ENCODE results near the gene PLD1.
A peak's percentile ranks its signal among the peaks of the same experiment; 100 is the strongest.
"Not testable (repeated sequence)": the region's sequence is repeated elsewhere in the genome, so short reads cannot be mapped to it uniquely, and the experiment has no call there.

The PLD1 gene

DNA sequence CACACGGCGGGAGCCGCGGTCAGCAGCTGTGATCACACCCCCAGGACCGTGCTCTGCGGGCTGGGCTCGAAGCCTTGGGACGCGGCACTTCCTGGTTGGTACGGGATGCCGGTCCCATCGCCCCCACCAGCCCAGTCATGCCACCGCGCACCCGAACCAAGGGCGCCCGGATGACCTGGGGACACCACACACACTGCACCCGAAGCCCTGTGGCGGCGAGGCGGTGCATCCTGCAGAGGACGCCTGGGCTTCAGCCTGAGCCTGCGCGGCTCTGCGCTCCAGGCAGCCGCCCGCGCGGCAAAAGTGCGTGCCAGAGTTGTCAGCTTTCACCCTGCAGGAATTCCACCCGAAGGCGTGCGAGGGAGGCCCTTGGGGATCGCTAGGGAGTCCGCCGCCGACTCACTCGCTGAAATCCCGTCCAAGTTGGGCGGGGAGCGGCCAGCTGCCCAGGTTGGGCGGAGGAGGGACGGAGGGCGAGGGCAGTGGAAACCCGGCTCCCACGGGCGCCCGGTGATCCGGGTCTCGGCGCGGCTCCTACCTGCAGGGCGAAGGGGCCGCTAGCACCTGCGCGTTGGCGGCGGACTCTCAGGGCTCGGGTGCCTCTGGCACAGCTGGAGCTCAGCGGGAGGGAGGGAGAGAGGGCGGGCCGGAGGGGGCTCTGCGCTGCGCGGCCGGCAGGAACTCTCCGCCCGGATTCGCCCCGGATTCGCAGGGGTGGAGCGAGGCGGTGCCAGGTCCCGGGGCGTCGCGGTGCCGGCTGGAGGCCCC lies at the start of gene PLD1:
TSS of gene PLD1 (minus strand) at position 623 of the 768 bp plus-strand sequence. CDS start 72,432 bp downstream, outside the sequence.
- DNase-seq (ENCODE audit: extremely low spot score), result peak; percentile 72
- POLR2A ChIA-PET, result no interaction called here
- CTCF ChIA-PET, result interaction anchor here (1.1 to 1.9 kb wide), 2 partner anchors 24 to 38 kb away, joined by 4 to 5 read pairs; no protein-coding TSS in a partner anchor
- TF ChIP-seq, protein P1, sequence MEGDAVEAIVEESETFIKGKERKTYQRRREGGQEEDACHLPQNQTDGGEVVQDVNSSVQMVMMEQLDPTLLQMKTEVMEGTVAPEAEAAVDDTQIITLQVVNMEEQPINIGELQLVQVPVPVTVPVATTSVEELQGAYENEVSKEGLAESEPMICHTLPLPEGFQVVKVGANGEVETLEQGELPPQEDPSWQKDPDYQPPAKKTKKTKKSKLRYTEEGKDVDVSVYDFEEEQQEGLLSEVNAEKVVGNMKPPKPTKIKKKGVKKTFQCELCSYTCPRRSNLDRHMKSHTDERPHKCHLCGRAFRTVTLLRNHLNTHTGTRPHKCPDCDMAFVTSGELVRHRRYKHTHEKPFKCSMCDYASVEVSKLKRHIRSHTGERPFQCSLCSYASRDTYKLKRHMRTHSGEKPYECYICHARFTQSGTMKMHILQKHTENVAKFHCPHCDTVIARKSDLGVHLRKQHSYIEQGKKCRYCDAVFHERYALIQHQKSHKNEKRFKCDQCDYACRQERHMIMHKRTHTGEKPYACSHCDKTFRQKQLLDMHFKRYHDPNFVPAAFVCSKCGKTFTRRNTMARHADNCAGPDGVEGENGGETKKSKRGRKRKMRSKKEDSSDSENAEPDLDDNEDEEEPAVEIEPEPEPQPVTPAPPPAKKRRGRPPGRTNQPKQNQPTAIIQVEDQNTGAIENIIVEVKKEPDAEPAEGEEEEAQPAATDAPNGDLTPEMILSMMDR (IDR thresholded peaks at IDR 0.05; ENCODE audit: control extremely low read depth, extremely low read depth, low read depth, missing control alignments), result no peak

GRCh38 chr3:171858770-171859169 lies 48.5 kb upstream of the PLD1 start:
- CTCF ChIA-PET; DNase-seq (ENCODE audit: extremely low spot score); POLR2A ChIA-PET: not testable (repeated sequence)

DNA sequence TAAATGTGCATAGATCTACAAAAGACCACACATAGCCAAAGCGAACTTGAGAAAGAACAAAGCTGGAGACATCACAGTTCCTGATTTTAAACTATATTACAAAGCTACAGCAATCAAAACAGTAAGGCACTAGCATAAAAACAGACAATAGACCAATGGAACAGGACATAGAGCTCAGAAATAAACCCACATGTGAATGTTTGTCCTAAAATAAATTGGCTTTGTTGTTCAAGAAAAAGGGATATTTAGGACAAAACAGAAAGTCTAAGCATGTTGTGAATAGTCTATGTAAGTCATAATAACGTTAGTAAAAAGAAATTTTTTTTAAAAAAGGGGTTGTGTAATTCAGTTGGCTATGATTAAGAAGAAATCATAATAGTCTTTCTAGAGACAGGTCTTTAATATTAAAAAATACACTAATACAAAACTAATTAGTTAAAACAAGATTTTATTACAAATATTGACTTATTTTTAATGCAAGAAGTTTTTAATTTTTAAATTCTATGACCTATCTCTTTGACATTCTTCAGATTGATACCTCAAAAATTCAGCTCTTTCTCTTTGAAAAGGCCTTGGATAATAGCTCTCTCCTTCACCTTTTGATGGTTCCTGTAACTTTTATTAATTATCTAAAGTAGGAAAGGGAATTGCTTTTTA lies 44.5 kb upstream of the PLD1 start:
- TF ChIP-seq, protein P1 (IDR thresholded peaks at IDR 0.05; ENCODE audit: control extremely low read depth, extremely low read depth, low read depth, missing control alignments), result no peak
- POLR2A ChIA-PET, result no interaction called here
- CTCF ChIA-PET, result interaction anchor here (1.0 to 2.5 kb wide), 2 partner anchors 13 to 26 kb away, joined by 3 to 7 read pairs; no protein-coding TSS in a partner anchor
- DNase-seq (ENCODE audit: extremely low spot score), result no peak

- no peak for DNase-seq (ENCODE audit: extremely low spot score)
- CTCF ChIA-PET, result no interaction called here
- TF ChIP-seq, protein P1 (IDR thresholded peaks at IDR 0.05; ENCODE audit: control extremely low read depth, extremely low read depth, low read depth, missing control alignments), result no peak
- POLR2A ChIA-PET, result no interaction called here
These were observed 41.4 kb upstream of the PLD1 start for GRCh38 chr3:171851660-171852058.

DNA sequence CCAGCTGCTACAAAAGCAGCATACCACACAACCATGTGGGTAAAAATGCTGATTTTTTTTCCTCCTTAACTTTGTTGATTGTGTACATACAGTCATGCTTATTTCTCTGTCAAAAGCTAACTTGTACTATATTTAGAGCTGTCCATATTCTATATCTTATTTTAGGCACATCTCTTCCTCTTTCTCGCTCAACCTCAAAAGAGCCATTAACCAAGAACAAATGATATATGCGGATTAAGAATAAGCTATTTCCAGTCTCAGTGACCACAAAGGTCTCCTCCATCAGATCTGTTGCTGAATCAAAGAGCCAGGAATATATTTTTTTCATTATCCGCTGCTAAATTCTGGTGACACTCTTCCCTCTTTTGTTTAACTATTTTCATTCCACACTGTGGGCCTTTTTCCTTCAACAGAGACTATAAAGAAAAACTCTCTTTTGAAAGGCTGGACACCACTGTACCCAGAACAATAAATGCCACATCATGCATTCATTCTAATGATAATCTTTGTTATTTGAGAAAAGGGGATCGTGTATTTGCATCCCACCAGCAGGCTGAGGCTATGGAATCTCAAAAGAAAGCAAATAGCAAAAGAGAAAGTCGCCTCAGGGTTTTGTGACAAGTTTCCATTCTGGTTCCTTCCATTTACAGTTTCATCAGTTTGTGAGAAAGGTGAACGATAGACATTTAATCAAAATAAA lies 40.8 kb upstream of the PLD1 start:
- DNase-seq (ENCODE audit: extremely low spot score), result no peak
- CTCF ChIA-PET, result interaction anchor here (0.7 to 1.3 kb wide), 3 partner anchors 11 to 79 kb away, joined by 3 to 5 read pairs (median 4); no protein-coding TSS in a partner anchor
- POLR2A ChIA-PET, result no interaction called here
- TF ChIP-seq, protein P1 (IDR thresholded peaks at IDR 0.05; ENCODE audit: control extremely low read depth, extremely low read depth, low read depth, missing control alignments), result no peak

- TF ChIP-seq, protein P1 (IDR thresholded peaks at IDR 0.05; ENCODE audit: control extremely low read depth, extremely low read depth, low read depth, missing control alignments), result no peak
- ChIA-PET POLR2A (no interaction called here), CTCF (interaction anchor here (0.7 to 1.3 kb wide), 4 partner anchors 10 to 78 kb away, joined by 3 to 5 read pairs (median 4); no protein-coding TSS in a partner anchor)
- DNase-seq (ENCODE audit: extremely low spot score), result no peak
These were observed 40.2 kb upstream of the PLD1 start for GRCh38 chr3:171850320-171850959.

All from GM10248 (cell line).